ENCODE data around the gene FSIP2.

GRCh38 chr2:185793532-185794345 lies 55.1 kb downstream of the FSIP2 start:
- TF ChIP-seq CTCF (IDR thresholded peaks at IDR 0.05) (no peak), POLR2A (IDR thresholded peaks at IDR 0.05) (no peak), POLR2AphosphoS5 (IDR thresholded peaks at IDR 0.05) (no peak)

Measured in stomach (tissue), 4 donors.